SIG-M5 treated with dmso at 0.1 percent for 504 hours (cell line): Measurements from ENCODE around the gene OR6C68.
"Not testable (repeated sequence)": the region's sequence is repeated elsewhere in the genome, so short reads cannot be mapped to it uniquely, and the experiment has no call there.

Experiments used
- DNase-seq: peaks from one replicate; lab custom pipeline; 2025; ENCODE audit not compliant: unreplicated experiment; lab: John Stamatoyannopoulos, UW

OR6C68 gene

DNA sequence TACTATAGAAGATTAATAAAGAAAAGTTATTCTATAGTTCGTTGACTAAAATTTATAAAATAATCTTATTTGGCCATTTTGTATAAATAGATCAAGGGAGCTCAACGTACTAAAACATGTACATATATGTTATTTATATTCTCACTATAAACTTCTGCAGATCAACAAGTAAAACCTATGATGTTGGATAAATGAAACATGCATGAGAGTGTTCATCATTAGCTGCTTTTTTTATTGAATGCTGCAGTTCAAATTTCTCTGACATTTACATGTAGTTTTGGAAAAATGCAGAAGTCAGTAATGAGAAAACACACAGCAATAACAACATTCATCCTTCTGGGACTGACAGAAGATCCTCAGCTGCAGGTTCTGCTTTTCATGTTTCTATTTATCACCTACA lies at the start of gene OR6C68:
Gene OR6C68, plus strand, starts transcription at position 301 of the 400 bp plus-strand sequence. Its CDS starts 0 bp downstream, at position 301.
- no peak for DNase-seq

DNA sequence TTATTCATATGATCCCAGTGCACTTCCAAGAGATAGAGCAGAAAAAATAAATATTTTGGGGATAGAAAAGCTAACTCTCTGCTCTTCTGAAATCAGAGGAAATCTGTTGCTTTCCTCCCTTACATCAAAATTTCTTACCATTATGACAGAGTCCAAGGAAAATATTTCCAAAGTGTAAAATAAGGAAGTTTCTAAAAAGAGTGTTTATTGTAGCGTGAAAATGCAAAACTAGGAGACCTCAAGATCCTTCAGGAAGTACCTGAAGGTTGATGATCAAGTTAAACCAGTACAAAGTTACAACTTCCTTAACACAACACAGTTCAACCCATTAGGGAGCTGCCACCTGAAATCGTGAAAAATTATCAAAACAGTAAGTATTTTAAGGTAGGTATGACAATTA lies 48.4 kb upstream of the OR6C68 start, which contains the start of gene OR6C2:
Gene OR6C2, plus strand, starts transcription at position 301 of the 400 bp plus-strand sequence. CDS start 8,138 bp downstream, outside the sequence.
- DNase-seq: no peak

DNA sequence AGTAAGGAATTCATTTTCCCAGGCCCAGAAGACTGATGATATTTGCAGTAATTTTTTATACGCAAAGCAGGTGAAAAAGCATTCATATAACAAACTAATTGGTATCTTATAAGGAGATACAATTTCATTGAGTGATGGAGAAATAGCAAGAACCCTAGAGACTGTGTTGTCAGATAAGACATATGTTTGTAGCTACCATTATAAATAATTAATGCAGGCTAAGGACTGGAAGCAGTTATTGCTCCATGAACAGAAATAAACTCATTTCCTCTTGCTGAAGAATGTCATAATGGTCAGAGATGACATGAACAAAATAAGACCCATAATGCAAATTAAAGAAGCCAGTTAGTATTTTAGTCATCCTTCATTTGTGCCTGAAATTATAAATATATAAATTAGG lies 46.8 kb upstream of the OR6C68 start:
- no peak for DNase-seq

DNA sequence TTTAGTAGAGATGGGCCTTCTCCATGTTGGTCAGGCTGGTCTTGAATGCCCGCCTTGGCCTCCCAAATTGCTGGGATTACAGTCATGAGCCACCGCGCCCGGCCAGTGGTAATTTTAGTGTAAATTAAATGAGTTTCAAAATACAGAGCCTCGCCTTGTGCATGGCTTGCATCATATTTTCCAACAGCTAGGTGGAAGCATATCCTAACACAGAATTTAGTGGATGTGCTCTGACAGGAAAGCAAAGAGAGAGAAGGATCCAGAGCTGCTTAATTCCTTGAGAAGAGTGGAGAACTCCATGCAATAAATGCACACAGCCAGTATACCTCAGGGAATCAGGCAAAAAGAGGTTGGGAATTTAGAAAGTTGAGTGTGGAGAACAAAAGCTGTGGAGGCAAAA lies 45.9 kb upstream of the OR6C68 start:
- DNase-seq: no peak

DNA sequence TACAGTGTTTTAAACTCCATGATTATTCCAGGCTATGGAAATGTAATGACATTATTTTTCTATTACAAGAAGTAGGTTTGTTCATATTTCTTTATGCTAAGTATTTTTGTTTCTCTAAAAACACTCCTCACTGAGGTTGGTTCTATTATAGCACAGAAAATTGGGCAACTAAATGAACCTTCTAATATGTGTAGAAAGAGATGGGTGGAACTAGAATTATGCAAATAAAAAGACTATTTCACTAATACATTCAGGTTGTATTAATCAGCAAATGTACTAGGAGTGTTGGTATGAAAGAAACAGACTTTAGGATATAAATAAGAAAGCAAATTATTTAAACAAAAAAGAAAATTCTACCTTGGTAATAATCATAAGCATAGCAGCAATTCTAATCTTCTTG lies 43.4 kb upstream of the OR6C68 start:
- DNase-seq: no peak

DNA sequence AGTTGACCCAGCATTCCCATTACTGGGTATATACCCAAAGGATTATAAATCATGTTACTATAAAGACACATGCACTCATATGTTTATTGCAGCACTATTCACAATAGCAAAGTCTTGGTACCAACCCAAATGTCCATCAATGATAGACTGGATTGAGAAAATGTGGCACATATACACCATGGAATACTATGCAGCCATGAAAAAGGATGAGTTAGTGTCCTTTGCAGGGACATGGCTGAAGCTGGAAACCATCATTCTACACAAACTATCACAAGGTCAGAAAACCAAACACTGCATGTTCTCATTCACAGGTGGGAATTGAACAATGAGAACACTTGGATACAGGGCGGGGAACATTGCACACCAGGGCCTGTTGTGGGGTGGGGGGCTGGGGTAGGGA lies 27.3 kb upstream of the OR6C68 start:
- DNase-seq: not testable (repeated sequence)

DNA sequence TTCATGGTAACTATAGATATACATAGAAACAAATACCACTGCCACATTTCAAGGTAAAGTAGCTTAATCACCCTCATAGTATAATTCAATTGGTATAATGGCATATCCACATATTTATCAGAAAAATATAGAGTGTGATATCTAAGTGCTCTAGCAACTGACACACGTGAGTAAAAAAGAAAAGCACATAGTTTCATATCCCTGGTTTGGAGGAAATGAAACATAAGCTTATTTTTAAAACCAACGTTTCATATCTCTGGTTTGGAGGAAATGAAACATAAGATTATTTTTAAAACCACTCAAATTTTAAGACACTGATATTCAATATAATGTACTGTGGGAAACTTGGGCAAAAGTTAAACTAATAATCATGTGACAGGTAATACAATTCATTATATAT lies 24.3 kb upstream of the OR6C68 start:
- peak; percentile 16 for DNase-seq

DNA sequence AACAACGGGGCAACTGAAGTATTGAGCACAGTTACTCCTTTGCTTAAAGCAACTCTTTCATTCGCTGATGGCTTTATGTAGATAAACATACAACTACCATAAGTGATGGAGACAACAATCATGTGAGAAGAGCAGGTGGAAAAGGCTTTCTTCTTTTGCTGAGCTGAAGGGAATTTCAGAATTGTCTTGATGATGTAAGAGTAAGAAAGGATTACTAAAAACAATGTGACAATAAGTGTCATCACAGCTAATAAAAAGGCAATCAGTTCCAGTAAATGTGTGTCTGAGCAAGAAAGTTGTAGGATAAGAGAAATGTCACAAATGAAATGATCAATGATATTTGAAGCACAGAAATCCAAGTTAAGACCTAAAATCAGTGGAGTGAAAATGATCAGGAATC lies 22.9 kb upstream of the OR6C68 start:
- peak; percentile 7 for DNase-seq

DNA sequence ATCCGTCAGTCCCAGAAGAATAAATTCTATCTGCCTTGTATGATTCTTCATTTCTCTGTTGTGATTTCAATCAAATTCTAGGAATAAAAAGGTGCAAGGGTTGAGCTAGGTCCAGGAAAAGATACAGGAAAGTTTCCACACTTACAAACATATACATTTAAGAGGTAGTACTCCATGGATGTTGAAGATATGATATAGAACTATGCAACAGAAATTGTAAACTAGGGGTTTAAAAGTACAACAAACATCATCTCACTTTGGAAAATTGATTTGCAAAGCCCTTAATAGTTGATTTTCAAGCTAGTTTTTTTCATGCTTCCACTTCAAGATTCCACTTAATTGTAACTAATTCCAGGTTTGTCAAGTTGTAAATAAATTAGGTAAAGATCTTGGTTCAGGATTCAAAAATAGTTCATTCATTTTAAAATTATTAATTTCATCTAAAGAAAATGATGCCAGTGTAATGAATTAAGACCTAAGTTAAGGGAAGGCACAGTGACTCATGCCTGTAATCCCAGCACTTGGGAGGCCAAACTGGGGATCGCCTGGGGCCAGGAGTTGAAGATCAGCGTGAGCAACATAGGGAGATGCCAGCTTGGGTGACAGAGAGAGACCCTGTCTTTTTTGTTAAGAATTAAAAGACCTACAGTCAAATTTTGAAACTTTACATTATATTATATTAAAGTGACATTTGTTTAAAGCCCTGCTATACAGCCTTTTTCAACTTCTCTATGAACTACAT lies 21.9 kb upstream of the OR6C68 start, which contains the start of gene OR6C70:
Gene OR6C70, minus strand, starts transcription at position 51 of the 742 bp plus-strand sequence. Its CDS starts 0 bp downstream, at position 51.
- DNase-seq: no peak

DNA sequence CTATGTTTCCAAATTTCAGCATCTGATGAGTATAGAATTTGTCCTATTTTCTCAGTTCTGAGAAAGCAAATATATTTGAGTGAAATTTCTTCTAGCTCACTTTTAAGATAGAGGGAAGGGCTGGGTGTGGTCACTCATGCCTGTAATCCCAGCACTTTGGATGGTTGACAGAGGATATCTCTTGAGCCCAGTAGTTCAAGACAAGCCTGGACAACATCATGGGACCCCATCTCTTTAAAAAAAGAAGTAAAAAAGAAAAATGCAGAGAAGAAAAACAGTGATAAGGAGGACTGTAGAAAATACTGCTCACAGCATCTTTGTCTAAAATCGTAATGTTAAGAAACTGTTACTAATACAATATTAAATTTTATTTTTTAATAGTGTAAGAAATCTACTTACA lies 19.9 kb upstream of the OR6C68 start:
- DNase-seq: no peak

DNA sequence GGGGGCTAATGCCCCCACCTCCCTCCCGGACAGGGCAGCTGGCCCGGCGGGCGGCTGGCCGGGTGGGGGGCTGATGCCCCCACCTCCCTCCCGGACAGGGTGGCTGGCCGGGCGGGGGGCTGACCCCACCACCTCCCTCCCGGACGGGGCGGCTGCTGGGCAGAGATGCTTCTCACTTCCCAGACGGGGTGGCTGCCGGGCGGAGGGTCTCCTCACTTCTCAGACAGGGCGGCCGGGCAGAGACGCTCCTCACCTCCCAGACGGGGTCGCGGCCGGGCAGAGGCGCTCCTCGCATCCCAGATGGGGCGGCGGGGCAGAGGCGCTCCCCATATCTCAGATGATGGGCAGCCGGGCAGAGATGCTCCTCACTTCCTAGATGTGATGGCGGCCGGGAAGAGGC lies 13.0 kb upstream of the OR6C68 start:
- DNase-seq: not testable (repeated sequence)

DNA sequence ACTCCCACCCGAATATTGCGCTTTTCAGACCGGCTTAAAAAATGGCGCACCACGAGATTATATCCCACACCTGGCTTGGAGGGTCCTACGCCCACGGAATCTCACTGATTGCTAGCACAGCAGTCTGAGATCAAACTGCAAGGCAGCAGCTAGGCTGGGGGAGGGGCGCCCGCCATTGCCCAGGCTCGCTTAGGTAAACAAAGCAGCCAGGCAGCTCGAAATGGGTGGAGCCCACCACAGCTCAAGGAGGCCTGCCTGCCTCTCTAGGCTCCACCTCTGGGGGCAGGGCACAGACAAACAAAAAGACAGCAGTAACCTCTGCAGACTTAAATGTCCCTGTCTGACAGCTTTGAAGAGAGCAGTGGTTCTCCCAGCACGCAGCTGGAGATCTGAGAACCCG lies 7.9 kb upstream of the OR6C68 start:
- DNase-seq: not testable (repeated sequence)

DNA sequence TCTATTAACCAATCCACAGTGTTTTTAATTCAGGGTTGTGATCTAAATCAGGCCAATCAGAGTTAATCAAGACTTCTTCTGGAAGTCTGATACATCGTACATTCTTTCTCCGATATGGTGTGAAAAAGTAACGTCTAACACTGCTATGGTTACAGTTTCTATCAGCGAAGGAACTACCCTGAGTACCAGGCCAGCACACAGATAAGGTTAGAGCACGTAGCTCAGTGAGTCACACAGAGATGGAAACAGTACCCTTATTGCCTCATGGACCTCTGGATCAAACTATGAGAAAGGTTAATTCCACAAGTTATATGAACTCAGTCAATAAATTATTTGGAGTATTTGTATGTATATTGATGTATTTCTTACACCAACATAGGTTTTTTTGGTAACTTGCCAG lies 3.3 kb downstream of the OR6C68 start:
- DNase-seq: no peak

DNA sequence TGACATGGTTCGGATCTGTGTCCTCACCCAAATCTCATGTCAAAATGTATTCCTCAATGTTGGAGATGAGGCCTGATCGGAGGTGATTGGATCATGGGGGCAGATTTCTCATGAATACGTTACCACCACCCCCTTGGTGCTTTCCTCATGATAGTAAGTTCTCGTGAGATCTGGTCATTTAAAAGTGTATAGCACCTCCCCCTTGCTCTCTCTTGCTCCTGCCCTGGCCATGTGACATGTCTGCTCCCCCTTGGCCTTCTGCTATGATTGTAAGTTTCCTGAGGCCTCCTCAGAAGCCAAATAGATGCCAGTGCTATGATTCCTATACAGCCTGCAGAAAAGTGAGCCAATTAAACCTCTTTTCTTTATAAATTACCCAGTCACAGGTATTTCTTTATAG lies 7.1 kb downstream of the OR6C68 start:
- no peak for DNase-seq

DNA sequence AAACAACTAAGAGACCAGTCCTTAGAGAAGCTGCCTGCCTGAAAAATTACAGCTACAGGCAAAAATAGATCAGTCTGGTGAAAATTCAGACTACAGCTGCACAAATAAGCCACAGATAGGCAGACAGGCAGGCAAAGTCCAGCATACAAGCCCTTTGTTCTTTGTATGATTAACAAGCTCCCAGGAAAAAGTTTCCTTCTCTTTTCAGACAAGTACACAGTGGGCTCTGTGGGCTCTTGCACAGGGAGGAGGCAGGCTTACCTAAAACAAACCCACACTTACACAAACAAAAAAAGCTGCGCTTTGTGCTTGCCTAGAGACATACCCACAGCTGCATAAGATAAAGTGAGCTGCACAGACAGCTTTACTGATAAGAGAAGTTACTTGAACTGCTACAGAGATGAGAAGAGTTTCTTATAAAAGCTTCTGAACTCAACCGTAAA lies 7.7 kb downstream of the OR6C68 start:
- no peak for DNase-seq

DNA sequence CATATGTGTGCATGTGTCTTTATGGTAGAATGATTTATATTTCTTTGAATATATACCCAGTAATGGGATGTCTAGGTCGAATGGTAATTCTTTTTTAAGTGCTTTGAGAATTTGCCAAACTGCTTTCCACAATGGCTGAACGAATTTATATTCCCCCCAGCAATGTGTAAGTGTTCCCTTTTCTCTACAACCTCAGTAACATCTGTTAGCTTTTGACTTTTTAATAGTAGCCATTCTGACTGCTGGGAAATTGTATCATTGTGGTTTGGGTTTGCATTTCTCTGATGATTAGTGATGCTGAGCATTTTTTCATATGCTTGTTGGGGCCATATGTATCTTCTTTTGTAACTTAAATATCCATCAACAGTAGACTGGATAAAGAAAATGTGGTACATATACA lies 9.4 kb downstream of the OR6C68 start:
- DNase-seq: no peak

DNA sequence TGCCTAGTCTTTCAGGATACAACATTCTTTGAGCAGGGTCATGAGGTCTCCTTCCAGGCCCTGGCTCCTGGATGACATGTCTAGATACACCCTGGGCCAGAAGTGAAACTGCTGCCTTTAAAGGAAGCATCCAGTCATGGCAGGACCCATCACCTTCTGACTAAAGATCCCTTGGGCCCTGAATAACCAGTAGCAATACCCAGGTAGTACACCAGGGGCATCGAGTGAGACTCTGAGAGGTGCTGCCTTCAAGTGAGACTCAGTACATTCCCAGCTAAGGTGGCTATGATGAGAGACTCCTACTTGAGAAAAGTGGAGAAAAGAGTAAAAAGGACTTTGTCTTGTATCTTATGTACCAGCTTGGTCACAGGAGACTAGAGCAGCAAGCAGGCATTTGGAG lies 23.5 kb downstream of the OR6C68 start:
- DNase-seq: no peak

DNA sequence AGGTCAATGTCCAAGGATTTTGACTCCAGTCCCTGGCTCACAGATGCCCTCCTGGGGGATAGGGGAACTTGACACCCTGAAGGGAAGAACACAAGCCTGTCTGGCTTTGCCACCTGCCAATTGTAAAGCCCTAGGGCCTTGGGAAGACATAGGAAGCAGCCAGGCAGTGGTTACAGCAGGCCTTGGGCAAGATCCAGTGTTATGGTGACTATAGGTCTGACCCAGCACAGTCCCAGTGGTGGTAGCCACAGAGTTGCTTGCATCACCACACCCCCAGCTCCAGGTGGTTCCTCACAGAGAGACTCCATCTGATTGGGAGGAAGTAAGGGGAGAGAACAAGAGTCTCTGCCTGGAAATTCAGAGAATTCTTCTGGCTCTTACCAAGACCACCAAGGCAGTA lies 24.2 kb downstream of the OR6C68 start:
- DNase-seq: no peak
